Measurements from ENCODE around the gene CPSF4L. TPM values are rescaled to one million over a fixed set of nuclear protein-coding genes. Genes with fewer than 3 reads are reported as not detected.
"Not testable (repeated sequence)": the region's sequence is repeated elsewhere in the genome, so short reads cannot be mapped to it uniquely, and the experiment has no call there.

Gene CPSF4L
- total RNA-seq, 2 donors from 2014 or later: not detected

DNA sequence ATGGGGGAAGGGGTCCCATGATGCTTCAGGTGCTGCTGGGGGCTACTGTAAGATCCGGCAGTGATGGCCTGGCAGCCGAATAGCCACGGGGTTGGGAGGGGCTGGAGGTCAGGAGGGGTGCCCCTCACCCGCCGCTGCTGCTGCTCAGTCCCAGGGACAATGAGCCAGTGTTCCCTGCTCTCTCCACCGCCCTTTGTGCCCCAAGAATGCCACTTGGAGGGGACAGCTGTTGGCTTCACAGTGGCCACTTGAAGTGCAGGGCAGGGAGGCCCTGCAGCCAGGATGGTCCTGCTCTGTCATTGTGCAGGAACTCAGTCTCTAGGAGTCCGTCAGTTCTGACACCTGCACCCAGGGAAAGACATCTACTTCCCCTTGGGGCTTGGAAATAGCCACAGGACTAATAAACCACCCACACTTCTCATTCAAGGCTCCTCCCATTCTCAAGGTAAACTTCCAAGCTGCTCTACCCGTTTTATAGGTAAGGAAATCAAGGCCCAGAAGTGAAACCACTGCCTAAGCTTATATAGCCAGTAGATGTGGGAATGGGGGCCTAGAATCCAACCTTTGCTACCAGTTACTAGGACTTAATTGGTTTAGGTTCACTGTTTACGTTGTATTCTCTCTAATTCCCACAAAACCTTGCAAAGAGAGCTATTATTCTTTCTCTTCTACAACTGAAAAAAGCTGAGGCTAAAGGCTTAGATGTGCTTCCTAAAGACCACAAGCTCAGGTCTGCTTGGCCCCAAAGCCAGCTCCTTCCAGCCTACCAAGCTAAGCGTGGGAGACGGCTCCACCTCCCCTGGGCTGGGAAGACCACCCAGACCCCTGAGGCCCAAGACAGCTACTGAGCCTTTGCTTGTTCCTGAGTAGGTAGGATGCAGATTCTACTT lies 6.2 kb upstream of the CPSF4L start:
- Histone ChIP-seq H3K36me3 (no peaks in the 10 kb centered on the region), H3K9me3 (no peaks in the 10 kb centered on the region), H3K4me1 (peaks cover 2% of the 10 kb centered on the region), H3K9ac (ENCODE audit: low read depth in 2 of 2, low read length in 2 of 2) (no peak overlapping the region), H3K4me3 (no peak overlapping the region), H3K27ac (no peak overlapping the region), H3K27me3 (no peaks in the 10 kb centered on the region)
- intact Hi-C loops (cut with DNase I): no loop called here
- TF ChIP-seq, protein P1, sequence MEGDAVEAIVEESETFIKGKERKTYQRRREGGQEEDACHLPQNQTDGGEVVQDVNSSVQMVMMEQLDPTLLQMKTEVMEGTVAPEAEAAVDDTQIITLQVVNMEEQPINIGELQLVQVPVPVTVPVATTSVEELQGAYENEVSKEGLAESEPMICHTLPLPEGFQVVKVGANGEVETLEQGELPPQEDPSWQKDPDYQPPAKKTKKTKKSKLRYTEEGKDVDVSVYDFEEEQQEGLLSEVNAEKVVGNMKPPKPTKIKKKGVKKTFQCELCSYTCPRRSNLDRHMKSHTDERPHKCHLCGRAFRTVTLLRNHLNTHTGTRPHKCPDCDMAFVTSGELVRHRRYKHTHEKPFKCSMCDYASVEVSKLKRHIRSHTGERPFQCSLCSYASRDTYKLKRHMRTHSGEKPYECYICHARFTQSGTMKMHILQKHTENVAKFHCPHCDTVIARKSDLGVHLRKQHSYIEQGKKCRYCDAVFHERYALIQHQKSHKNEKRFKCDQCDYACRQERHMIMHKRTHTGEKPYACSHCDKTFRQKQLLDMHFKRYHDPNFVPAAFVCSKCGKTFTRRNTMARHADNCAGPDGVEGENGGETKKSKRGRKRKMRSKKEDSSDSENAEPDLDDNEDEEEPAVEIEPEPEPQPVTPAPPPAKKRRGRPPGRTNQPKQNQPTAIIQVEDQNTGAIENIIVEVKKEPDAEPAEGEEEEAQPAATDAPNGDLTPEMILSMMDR (IDR thresholded peaks at IDR 0.05): no peak
- DNase-seq: no peak

DNA sequence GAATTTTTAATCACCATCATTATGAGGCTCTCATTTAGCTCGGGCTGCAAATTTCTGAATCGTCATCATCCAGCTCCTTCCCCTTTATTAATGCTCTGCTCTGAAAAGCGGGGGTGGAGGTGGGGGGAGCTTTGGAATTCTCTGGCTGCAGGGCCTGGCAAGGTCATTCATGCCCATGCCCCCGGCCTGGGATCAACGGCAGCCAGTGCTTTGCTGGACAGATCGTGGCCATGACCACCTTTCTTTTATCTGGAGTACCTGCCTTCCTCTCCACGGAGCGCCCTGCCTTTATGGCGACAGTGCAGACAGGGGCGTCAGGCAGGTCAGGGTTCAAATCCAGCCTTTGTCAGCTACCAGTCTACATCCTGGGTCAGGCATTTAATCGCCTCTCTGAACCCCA lies 5.1 kb upstream of the CPSF4L start:
- Histone ChIP-seq H3K4me3 (no peak overlapping the region), H3K9ac (ENCODE audit: low read depth in 2 of 2, low read length in 2 of 2) (no peak overlapping the region), H3K36me3 (no peaks in the 10 kb centered on the region), H3K4me1 (peaks cover 7% of the 10 kb centered on the region), H3K9me3 (no peaks in the 10 kb centered on the region), H3K27ac (no peak overlapping the region), H3K27me3 (no peaks in the 10 kb centered on the region)
- DNase-seq: no peak
- TF ChIP-seq, protein P1 (IDR thresholded peaks at IDR 0.05): no peak
- intact Hi-C loops (cut with DNase I): no loop called here

DNA sequence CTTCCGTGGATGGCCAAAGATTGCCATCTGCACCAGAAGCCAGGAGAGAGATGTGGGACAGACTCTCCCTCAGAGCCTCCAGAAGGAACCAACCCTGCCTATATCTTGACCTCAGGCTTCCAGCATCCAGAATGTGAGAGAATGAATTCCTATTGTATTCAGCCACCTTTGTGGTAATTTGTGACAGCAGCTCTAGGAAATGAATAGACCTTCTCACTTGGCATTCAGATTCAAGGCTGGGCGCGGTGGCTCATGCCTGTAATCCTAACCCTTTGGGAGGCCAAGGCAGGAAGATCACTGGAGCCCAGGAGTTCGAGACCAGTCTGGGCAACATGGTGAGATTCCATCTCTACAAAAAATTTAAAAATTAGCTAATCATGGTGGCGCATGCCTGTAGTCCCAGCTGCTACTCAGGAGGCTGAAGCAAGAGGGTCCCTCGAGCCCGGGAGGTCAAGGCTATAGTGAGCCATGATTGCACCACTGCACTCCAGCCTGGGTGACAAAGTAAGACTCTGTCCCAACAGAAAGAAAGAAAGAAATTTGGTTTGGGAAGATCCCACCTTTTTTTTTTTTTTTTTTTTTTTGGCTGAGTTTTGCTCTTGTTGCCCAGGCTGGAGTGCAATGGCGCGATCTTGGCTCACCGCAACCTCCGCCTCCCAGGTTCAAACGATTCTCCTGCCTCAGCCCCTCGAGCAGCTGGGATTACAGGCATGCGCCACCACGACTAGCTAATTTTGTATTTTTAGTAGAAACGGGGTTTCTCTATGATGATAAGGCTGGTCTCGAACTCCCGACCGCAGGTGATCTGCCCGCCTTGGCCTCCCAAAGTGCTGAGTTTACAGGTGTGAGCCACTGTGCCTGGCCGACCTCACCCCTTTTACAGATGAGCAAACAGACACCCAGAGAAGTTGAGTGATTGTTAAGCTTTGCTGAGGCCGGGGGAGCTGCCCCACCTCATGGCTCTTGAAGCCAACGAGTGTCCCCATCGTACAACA lies 4.3 kb upstream of the CPSF4L start:
- intact Hi-C loops (cut with DNase I): no loop called here
- TF ChIP-seq, protein P1 (IDR thresholded peaks at IDR 0.05): no peak
- no peaks in the 10 kb centered on the region for H3K36me3 ChIP-seq
- H3K4me1 ChIP-seq: peaks cover 7% of the 10 kb centered on the region
- no peak overlapping the region for H3K27ac ChIP-seq
- DNase-seq: no peak
- H3K4me3 ChIP-seq: no peak overlapping the region
- H3K9me3 ChIP-seq: no peaks in the 10 kb centered on the region
- H3K9ac ChIP-seq (ENCODE audit: low read depth in 2 of 2, low read length in 2 of 2): no peak overlapping the region
- no peaks in the 10 kb centered on the region for H3K27me3 ChIP-seq

DNA sequence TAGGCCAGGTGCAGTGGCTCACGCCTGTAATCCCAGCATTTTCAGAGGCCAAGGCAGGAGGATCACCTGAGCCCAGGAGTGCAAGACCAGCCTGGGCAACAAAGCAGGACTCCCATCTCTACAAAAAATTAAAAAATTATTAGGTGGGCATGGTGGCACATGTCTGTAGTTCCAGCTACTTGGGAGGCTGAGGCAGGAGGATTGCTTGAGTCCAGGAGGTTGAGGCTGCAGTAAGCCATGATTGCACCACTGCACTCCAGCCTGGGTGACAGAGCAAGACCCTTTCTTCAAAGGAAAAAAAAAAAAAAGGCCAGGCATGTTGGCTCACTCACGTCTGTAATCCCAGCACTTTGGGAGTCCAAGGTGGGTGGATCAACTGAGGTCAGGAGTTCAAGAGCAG lies 2.8 kb upstream of the CPSF4L start:
- intact Hi-C loops (cut with DNase I); H3K9me3 ChIP-seq; H3K36me3 ChIP-seq; H3K27me3 ChIP-seq; H3K9ac ChIP-seq (ENCODE audit: low read depth in 2 of 2, low read length in 2 of 2); H3K27ac ChIP-seq; H3K4me3 ChIP-seq; H3K4me1 ChIP-seq; DNase-seq: not testable (repeated sequence)

DNA sequence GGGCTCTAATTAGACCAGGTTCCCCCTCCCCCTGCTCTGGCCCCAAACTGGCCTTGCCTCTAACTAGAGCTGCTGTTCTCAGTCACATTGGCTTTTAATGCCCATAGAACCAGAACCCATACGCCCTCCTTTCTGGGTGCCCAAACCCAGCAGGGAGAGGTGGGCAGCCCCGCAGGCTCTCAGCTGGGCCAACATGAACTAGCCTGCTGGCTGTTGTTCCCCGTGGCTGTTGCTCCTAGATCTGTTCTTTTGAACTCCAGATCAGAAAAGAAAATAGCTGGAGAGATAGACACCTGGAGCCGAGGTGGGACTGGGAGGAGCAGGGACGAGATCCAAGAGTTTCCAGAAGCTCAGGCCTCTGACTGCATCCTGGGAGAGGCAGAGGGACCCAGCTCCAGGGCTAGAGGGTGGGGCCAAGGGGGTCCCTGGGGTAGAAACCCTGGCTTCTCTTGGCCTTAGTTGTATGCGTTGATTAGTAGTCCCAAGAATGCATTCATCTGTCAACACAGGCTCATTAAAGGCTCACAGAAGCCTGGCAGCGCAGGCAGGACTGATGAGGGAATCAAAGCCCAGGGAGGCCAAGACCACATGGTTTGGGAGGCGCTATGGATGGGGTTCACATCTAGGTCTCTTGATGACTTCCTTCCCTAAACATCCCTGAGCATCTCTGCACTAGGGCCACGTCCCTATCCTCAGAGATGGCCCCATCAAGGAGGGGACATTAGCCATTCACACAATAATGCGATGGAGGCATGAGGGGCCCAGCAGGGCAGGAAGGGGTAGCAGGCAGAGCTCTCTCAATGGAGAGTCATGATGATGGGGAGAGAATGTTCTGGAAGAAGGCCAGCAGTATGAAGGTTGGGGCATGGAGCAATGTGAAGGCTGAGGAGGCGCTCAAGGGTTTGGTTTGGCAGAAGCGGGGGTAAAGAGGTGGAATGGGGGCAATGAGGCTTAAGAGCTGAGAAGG lies 1.3 kb upstream of the CPSF4L start:
- Histone ChIP-seq H3K9me3 (no peaks in the 10 kb centered on the region), H3K27ac (peak overlapping the region; percentile 66), H3K4me3 (no peak overlapping the region), H3K27me3 (no peaks in the 10 kb centered on the region), H3K36me3 (no peaks in the 10 kb centered on the region), H3K9ac (ENCODE audit: low read depth in 2 of 2, low read length in 2 of 2) (peak overlapping the region in 1 of 2 donors; percentile 41), H3K4me1 (peaks cover 7% of the 10 kb centered on the region)
- intact Hi-C loops (cut with DNase I): no loop called here
- TF ChIP-seq, protein P1 (IDR thresholded peaks at IDR 0.05): no peak
- no peak for DNase-seq

Measured in colonic mucosa (tissue), 4 donors.